ENCODE data around the gene ZNF511.

DNA sequence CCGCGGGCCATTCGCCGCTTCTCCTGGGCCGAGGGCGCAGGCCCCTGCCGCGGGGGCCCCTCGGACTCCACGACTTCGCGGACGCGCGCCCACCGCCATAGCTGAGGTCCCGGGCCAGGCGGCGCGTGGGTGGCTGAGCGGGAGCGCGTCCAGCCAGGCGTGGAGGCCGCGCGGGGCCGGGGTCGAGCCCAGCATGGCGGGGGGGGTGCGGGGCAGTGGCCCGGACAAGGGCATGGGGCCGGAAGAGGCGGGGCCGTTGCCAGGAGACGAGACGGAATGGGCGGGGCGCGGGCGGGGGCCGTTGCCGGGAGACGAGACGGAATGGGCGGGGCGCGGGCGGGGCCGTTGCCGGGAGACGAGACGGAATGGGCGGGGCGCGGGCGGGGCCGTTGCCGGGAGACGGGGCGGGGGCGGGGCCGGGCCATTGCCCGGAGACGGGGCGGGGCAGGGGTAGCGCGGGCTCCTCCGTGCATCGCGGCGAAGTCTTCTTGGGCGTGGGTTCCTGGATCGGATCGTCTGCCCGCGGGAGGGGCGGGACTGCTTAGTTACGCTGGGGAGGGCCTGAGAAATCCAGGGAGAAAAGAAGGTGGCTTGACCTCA is 46.9 kb upstream of the ZNF511 start:
- TF ChIP-seq POLR2AphosphoS5 (IDR thresholded peaks at IDR 0.05) (no peak), MXI1 (conservative IDR thresholded peaks at IDR 0.05; ENCODE audit: poor library complexity, severe bottlenecking) (no peak), EZH2 (IDR thresholded peaks at IDR 0.05; ENCODE audit: borderline replicate concordance, insufficient read depth, low read length, poor library complexity, severe bottlenecking) (no peak), REST (IDR thresholded peaks at IDR 0.05; ENCODE audit: borderline replicate concordance) (no peak), EP300 (conservative IDR thresholded peaks at IDR 0.05; ENCODE audit: poor library complexity, severe bottlenecking) (no peak), RAD21 (conservative IDR thresholded peaks at IDR 0.05) (no peak)
- TF ChIP-seq, protein P1, sequence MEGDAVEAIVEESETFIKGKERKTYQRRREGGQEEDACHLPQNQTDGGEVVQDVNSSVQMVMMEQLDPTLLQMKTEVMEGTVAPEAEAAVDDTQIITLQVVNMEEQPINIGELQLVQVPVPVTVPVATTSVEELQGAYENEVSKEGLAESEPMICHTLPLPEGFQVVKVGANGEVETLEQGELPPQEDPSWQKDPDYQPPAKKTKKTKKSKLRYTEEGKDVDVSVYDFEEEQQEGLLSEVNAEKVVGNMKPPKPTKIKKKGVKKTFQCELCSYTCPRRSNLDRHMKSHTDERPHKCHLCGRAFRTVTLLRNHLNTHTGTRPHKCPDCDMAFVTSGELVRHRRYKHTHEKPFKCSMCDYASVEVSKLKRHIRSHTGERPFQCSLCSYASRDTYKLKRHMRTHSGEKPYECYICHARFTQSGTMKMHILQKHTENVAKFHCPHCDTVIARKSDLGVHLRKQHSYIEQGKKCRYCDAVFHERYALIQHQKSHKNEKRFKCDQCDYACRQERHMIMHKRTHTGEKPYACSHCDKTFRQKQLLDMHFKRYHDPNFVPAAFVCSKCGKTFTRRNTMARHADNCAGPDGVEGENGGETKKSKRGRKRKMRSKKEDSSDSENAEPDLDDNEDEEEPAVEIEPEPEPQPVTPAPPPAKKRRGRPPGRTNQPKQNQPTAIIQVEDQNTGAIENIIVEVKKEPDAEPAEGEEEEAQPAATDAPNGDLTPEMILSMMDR (IDR thresholded peaks at IDR 0.05; ENCODE audit: poor library complexity, severe bottlenecking): no peak

Measured in neural cell (in vitro differentiated cells).